OCI-M2 (cell line): ENCODE data around the gene CDON.

ENCODE experiments used
- DNase-seq: peaks from one replicate; lab custom pipeline; 2025; ENCODE audit not compliant: unreplicated experiment; lab: John Stamatoyannopoulos, UW

CDON gene

DNA sequence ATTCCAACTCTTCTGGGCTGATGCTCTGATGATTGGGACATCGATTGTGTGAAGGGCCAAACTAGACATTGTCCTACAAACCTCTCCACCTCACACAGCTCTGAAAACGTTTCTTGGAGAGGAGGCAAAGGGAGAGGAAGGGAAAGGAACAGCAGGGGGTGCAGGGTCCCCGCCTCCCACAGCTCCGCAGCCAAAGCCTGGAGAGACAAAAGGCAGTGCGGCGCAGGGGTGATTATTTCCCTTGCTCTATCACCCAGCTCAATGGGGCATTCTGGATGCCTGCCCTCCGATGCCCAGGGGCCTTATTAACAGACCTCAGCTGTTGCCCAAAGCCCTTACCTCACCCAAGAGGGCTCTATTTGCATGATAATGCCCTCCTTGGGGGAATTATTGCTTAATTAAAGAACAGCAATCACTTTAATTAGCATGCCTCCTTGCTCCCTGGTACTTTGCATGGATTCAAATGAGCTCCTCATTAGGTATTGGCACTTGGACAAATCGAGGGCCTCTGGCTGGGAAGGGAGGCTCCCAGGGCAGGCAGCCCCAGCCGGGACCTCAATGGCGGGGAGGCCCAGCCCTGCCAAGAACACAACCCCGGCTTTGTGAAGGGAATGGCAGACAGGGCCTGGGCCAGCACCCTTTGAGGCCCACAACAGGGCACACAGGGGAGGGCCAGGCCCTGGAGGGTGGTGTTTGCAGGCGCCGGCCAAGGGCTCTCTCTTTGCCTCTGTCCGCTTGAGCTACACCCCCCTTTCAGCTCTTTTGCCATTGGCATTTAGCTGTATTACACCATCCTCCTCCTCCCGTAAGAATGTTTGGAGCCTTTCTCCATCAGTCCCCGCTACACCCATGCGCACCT, 19.8 kb upstream of the CDON start:
- DNase-seq: no peak

DNA sequence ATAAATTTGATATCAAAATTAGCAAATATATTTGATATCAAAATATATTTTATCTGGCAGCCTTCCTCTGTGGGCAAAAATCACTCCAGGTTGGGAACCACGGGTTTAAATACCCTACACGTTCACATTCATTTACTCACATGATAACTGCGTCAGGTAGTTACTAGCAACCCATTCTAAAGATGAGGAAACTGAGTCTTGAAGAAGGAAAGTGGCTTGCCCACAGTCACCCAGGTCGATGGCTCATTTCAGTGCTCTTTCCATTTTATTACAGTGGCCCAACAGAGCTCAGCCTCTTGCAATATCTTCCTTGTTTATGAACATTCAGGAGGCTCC, 19.2 kb upstream of the CDON start:
- DNase-seq: no peak

DNA sequence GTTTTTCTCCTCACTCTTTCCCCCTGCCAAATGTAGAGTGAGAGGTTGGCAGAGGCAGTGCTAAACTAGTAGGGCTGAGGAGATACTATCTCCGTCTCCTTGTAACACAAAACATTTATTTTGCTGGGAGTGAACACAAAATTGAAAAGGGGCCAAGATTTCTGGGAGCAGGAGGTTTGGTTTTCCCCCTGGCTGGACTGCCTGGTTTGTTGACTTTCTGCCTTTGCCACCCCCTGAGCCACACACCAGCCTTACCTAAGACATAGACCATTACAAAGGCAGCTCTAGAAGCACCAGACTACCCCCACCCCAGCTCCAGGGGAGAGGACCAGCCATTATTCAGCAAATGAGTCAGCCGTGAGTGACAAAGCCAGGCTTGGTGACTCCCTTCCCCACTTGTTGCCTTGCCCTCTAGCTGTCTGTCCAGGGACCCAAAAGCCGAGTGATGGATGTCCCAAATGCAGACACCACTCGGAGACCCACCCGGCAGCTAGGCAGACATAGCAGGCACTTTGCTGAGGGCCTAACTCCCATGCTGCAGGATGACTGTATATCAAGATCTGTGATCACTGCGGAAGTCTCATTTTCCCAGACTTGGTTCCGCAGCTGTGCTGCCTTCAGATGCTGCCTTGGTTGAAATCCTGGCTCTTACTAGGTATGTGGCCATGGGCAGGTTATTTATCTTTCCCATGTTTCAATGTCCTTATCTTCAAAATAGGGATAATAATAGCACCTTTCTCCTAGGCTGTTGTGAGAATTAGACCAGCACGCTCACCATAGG, 17.7 kb upstream of the CDON start:
- DNase-seq: no peak

DNA sequence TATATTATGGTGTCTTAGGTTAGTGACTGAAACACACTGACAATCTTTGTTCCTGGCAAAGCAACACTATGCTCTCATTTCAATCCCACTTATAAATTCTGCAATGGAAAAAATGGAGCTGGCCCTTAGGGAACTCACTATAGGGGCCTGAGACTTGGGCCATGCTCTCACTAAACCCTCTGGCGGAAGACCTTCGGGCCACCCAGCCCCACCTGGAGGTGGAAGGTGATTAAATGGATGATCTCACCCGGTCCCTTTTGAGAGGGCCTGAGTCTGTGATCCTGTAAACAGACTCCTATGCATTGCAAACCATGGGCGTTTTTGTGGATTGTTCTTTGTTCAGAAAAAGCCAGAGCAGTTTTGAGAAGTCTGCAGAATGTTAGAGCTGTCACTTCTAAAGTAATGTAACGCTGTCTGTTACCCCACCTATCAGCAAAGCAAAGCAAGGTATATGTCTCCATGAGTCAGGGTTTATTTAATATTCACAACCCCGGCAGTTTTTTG, 17.0 kb upstream of the CDON start:
- DNase-seq: no peak

DNA sequence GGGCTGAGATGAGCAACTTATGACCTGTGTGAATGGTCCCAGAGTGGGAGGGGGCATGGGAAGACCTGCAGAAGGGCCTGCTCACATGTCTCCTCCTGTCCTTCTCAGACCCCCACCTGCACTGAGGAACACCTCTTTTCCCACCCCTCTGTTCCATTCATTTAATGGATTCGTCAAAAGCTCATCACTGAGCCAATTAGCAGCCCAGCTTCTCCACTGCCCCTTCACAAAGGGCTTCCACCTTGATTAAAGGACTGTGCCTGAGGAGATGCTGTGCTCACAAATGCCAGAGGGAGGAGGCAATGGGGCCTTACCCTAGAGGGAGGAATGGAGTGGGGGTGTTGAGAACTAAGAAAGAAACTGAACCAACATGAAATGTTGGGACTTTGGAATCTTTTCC, 14.0 kb upstream of the CDON start:
- DNase-seq: no peak

DNA sequence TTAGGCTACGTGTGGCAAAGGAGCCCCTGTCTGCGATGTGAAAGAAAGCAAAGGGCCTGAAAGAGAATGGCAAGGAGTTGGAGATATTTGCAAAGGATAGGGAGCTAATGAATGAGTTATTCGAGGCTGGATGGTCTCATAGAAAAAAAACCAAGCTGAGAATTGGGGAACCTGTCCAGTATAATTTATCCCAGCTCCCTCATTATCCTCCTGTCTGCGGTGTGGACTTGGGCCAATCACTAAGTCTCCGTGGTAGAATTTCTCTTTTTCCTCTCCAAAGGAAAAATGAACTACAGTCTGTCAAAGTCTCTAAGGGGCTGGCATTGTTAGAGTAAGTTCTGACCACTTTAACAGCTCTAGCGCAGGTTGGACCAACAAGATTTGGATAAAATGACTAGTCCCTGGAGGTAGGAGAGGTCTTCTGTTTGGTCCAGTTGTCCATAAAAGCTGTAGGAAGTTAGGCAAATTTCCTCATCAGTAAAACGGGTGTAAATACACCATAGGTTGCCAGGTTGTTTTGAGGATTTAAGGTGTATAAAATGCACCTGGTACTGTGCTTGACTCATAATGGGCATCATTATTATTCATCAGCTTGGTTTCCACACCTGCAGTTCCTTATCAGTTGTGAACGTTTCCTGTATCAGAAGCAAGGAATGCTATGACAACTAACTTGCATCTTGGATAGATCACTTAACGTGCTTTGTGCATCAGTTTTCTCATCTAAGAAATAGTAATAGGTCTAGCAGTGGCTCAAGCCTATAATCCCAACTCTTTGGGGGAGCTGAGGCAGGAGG, 10.3 kb upstream of the CDON start:
- no peak for DNase-seq

DNA sequence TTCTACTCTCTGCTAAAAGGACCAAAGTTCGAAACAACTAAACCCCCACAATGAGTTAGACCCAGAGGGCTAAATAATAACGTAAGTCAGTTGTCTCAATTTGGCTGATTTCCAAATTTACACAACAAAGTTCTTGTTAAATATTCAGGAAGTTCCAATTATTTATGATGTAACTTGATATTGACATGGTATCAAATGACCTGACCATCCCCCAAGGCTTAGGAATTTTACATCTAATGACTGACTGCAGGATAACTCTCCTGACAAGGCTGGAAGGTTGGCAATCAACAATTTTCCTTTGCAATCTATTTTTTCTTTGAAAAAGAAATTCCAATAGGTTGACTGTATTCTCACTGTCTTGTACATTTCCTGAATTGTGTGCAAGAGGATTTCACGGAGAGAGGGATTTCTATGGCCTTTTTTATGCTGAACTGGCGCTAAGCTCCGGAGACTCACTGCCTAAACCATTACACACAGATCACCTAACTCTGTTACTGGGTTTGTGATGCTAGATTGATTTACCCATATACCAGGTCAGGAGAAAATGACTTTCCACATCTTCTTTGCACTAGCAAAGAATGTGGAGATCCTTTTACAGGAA, 9.6 kb upstream of the CDON start:
- no peak for DNase-seq

DNA sequence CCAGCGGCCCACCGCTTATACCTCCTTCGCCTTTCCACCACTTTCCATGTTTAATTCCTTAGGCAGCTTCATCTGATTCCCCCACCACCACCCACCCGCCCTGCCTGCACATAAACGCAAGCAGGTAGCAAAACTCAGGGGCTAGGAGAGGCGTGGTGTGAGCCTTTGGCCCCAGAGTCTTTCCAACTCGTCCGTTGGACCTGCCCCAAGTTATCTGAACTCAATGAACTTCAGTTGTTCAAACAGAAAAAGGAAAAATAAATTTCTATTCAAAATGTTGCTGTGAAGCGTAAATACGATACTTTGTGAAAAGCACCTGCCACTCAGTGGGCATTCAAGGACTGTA, 814 bp upstream of the CDON start:
- DNase-seq: no peak

DNA sequence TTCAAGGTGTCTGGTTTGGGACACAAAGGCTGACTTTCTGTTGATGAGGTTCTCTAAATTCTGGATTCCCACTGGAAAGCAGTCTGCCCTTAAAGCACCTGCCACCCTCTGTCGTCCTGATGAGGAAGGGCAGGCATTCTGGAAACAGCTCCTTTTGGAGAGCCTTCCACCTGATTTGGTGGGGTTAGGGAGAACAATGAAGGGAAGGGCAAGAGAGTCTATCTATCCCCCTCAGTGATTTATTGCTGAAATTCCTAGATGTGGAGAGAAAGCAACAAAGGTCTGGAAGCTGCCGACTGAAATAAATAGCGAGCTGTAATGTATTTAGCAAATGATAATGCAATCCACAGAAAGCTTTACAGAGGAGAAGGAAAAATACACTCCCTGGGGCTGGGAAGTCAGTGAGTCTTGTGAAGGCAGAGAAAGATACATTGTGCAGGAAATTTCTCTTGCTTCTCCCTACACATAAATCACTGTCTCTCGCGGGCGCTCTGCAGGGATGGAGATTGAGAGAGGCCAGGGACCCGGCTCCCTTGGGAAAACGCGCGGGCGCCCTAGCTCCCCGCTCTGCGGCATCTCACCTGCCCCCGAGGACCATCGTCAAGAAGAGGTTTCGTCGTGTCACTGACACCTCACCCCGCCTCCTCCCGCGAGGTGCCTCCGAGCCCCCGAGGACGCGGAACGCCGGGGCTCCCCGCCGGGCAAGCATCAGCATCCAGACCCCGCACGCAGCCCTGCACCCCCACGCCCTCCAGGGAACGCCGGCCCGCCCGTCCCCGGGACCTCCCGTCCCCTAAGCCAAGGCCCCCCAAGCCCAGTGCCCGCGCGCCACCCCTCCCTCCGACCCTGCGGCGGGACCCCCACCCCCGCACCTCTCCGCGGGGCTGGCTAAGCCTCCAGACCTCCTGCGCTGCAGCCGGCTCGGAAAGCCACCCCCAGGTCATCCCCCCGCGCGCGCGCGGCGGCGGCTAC, 673 bp downstream of the CDON start:
- DNase-seq: no peak

DNA sequence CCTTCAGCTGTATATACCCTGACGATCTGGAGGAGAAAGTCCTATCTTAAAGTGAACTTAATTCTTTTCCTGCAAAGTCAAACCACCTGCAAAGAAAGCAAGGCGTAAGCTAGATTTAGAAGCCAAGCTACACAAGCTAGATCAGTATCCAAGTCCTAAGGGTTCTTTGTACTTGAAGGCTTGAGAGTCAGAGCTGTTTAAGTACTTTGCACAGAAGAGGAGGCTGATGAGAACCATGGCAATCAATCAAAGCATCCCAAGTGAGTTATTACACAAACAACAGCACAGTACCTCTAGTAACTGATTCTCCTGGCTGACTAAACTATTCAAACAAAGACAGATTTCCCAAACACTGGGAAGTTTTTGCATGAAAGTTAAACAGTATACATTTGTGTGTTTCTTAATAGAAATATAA, 1.9 kb downstream of the CDON start:
- DNase-seq: no peak

DNA sequence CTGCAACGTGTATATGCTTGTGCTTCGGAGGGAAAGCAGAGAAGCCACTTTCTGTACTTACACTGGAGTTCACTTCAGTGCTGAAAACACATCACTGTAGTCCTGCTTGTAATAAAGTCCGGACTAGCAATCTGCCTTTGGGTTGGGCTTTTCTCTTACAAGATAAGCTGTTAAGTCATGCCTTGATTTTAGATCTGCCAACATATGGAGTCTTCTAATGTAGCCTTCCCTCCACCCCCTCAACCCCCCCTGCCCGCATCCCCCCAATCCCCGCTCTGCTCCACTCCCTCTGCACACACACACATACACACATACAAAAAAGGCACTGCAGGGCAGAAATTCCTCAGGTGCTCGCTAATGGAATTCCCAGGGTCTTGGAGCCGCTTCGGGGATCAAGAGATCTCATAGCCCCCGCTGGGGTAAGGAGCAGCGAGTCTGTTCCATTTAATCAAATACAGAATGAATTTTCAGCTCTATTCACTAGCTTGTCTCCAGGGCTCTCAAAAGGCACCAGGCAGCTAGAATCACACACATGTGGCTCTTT, 3.4 kb downstream of the CDON start:
- DNase-seq: no peak

DNA sequence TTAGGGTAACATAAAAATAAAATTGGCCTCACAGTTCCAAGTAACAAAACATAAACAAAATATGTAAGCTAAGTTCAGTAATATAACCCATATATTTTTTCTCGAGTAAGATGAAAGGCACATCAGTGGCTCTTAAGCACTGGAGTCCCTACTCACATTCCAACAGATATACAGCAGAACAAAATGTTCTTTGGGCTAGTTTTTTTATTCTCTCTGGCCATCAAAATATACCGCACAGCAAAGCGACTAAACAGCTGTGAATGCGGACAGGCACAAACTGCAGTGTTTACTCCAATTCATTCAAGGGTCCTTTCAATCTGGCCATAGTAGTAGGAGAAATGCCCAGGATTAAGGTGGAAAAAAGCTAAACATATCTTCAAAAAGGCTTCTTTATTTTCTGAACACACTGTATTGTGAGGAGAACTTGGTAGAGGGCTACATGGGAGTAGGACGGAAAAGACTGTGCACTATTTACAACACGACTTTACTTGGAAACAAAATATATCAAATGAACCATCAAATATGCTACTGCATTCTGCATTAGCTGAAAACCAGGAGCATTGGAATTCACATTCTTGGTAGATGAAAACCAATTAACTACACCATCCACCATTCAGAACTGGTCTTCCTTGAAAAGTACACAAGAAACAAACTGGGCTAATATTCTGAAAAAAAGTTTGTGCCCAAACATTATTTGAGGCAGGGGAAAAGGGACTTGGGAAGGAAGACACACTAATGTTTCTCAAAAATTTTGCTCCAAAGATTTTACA, 4.4 kb downstream of the CDON start:
- DNase-seq: no peak

DNA sequence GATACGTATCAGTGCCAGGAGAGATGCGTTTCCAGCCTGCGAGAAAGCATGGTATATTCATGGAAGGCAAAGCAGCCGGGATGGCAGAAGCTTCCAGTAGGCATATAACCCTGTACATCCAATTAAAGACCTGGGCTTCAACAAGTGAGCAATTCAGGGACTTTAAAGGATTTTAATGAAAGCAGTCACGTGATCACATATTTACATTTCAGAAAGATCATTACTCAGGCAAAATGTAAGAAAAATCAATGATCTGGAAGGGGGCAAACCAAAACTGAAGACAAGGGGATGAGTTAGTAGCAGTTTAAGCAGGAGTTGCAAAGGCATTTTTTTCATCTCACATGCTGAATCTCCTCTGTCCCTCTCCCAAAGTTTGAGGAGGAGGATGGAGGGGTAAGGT, 7.8 kb downstream of the CDON start:
- no peak for DNase-seq

DNA sequence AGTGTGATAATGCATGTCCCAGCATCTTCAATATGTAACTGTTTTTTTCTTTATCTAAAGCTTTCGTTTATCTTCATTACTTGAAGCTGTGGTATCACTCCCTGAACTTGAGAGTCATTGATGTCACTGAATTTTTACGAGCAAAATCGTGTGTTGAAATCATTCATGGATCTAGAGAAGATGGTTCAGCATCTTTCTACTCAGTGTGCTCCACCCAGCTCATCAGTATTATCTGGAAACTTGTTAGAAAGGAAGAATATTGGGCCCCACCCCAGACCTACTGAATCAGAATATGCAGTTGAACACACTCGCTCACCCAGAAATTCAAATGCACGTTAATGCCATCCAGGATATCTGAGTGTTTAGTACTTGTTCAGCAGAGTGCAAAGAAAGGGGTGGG, 8.3 kb downstream of the CDON start:
- no peak for DNase-seq

DNA sequence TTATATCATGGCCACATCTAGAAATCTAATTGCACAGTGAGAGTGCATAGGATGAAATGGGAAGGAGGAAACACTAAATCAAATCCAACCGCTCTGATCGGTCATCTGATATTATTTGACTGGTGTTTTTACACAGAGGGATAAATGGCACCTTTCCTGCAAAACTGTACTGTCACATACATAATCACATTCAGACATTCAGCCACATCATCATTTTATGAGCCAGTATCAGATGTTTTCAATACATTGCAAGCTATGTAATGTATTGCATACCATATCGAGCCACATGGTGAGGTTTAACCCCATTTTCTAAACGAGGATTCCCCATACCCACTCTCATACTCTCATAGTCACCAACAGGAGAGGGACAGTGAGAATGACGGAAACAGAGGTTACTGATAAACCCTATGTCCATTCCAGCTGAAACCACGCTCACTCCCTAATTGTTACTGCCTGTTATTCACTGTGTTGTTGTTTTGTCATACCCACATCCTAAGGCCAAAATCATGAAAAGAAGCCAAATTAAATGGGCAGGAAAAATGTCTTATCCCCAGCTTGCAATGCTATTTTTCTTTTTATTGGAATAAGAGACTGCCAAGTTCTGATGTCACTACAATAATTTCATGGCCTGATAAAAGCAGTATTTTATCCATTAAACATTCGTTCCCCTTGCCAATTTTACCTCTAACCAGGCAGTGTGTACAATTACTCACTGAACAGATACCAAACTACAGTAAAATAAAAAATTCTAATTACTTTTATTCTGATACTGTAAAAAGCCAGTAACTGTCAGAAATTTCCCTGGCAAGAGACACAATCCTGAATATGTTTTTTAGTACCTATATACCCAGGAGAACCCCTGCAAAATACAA, 9.0 kb downstream of the CDON start:
- DNase-seq: no peak

DNA sequence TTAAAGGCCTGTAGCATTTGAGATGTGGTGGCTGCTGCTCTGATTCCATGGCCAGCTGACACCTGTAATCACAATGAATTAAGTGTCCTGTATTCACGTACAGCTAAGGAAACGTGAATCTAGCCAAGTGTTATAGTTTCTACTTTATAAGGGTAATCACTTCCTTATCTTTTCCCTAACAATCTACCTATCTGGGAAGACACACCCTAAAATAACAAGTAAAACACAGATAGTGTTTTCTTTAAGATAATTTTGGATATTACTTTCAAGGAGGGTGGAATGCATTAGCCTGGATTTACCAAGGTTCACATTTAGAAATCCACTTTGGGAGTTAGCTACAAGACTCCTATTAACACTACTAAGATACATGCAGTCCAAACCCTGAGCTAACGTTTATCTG, 11.5 kb downstream of the CDON start:
- no peak for DNase-seq

DNA sequence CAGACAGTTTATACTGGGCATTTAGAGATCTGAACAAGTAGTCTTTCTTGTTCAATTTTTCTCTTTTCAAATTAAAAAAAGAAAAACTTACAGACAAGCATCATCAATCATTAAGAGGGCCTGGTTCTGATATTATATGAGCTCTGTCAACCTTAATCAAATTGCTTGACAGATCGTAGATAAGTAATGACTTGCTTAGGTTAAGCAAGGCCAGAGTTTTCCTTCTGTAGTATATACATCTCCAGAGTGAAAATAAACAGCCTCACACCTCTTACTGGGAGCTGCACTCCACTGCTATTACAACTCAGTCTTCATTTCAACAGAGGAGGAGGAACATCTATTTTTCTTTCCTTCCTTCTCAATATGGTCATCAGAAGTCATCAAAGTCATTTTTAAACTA, 13.5 kb downstream of the CDON start:
- no peak for DNase-seq

DNA sequence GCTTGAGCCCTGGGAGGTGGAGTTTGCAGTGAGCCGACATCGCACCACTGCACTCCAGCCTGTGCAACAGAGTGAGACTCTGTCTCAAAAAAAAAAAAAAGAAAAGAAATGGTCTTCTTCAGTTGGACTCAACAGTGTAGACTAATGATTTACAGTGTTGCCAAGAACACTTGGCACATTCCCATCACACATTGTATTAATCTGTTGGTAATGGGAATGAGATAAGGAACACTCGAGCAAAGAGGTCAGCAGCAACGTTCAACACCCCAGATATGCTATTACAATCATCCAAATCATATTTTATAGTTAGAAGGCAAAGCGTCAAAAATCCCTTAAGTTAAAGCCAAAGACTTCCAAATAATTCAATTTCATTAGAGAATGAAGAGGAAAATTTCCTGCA, 14.5 kb downstream of the CDON start:
- no peak for DNase-seq
